D341Med (cell line): ENCODE data around the gene LPGAT1.
"Not testable (repeated sequence)": the region's sequence is repeated elsewhere in the genome, so short reads cannot be mapped to it uniquely, and the experiment has no call there.

Source experiments
- DNase-seq: peaks from one replicate; pipeline ENCODE4 v3.0.0; 2012; ENCODE audit warnings: low spot score

The LPGAT1 gene

DNA sequence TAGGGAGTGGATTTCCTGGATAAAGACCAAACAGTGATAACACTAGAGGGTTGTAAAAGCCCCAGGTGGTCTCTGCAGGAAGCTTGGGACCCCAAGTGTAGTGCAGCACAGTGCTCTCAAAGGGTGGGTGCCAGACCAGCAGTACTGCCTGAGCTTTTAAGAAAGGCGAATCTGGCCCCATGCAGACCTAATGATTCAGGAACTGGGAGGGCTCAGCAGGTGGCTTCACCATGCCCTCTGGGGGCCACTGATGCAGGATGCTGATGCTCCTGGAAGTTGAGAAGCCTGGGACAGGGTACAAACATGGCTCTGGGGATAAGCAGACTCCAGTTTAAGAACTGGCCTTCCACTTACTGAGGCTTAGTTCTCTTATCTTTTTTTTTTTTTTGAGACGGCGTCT lies 126.0 kb downstream of the LPGAT1 start:
- DNase-seq, result no peak

- DNase-seq, result no peak
These were observed 126.6 kb downstream of the LPGAT1 start for GRCh38 chr1:211703812-211704537.

- DNase-seq, result no peak
These were observed 128.8 kb downstream of the LPGAT1 start for GRCh38 chr1:211701733-211702132.

DNA sequence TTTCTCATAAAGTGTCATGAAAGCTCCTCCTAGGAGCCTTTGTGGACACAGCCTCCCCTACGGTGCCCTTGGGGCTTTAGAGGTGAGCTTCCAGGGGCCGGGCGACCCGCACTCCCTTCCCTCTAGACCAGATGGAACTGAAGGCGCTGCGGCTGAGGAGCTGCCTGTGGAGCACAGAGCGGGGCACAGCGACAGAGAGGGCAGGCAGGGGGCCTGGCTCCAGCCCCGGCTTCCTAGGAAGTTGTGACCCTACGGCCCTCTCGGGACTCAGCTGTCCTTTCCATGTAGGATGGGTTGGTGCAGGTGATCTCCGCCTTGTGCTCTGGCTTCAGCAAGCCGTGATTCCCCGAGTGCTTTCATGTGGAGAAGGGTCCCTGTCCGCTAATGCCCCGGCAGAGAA lies 131.5 kb downstream of the LPGAT1 start:
- no peak for DNase-seq

GRCh38 chr1:211698161-211699026 lies 132.2 kb downstream of the LPGAT1 start:
- DNase-seq, result peak; percentile 95

DNA sequence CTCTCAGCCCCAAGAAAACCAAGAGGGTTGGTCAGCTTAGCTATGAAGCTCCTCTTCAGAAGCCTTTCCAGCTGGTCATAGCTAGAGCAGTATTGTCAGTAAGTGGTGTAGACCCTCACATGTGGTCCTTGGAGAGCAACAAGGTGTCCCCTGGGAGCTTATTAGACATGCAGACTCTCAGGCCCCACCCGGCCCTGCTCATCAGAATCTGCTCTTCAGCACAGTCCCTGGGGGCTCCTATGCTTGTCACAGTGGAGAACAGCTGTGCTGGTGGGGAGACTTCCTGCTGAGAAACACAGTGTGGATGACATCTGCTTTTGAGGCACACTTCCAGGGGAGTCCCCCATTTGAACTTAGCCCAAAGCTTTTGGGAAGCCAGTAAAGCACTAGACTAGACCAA lies 133.2 kb downstream of the LPGAT1 start:
- peak; percentile 73 for DNase-seq

GRCh38 chr1:211695135-211695816 lies 135.3 kb downstream of the LPGAT1 start:
- DNase-seq, result no peak

DNA sequence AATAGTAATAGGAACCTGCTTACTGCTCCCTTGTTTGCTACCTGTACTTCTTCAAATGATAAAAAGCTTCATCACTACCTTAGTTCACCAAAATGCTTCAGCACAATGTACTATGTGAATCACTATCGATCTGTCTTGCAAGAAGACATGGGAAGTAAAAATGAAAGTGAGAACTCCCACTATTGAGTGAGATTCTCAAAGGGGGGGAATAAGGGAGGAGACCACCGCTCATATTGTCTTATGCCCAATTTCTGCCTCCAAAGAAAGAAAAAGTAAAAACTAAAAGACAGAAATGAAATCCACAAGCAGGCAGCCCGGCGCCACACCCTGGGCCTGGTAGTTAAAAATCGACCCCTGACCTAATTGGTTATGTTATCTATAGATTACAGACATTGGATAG lies 136.7 kb downstream of the LPGAT1 start:
- DNase-seq, result not testable (repeated sequence)
